ENCODE measurements around the gene JPH2. TPM values are rescaled to one million over a fixed set of nuclear protein-coding genes. Genes with fewer than 3 reads are reported as not detected.
A peak's percentile ranks its signal among the peaks of the same experiment; 100 is the strongest.
"Not testable (repeated sequence)": the region's sequence is repeated elsewhere in the genome, so short reads cannot be mapped to it uniquely, and the experiment has no call there.

JPH2 gene
- polyA plus RNA-seq (2013): not detected

DNA sequence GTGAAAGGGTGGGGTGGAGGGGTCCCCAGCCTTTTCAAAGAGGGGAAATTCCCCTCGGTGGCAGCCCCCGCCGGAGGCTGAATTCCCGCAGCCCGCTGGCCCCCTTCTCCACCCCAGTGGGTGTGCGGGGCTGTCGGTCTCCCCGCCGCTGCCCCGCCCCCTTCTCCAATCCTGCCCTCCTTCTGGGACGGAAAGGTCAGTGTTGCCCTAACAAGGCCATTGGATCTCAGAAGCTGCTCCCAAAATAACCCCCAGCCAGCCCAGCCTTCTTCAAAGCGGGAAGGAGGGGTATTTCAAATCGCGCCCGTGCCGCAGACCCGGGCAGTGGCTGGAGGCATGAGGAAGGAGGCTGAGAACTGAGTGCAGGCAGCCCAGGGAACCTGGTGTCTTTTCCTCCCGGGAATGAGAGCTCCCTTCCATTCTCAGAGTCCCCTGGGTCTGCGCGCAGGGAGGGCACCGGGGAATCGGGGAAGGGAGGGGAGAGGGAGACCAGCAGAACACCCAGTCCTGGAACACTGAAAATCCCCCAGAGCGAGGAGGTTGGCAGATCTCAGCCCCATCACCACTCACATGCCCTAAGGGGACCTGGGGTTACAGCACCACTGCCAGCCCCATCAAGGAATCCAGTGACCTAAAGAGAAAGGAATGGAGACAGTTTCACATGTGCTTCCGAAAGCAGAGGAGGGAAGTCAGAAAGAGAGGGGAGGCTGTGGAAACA is at the start of gene JPH2:
JPH2 (minus strand) TSS at position 135 of the 718 bp plus-strand sequence. CDS start 483 bp downstream, outside the sequence.
- Histone ChIP-seq H3K27ac (ENCODE audit: insufficient read depth in 1 of 2, low read depth in 1 of 2, low read length in 2 of 2, poor library complexity in 1 of 2, severe bottlenecking in 2 of 2) (no peak within 1 kb of the TSS), H3K9me3 (ENCODE audit: control extremely low read depth in 1 of 5, control insufficient read depth in 4 of 5, insufficient read depth in 2 of 5, low read depth in 1 of 5, low read length in 4 of 5) (no peaks in the 10 kb centered on the region), H3K36me3 (ENCODE audit: control insufficient read depth in 4 of 4, insufficient read depth in 4 of 4, low read length in 3 of 4) (no peaks in the 10 kb centered on the region), H3K27me3 (replicated peaks in 2 of 5; ENCODE audit: control insufficient read depth in 4 of 5, insufficient read depth in 5 of 5, low read length in 4 of 5) (peaks cover 2 to 64% (median 25%) of the 10 kb centered on the region in 5 experiments), H3K4me1 (ENCODE audit: control extremely low read depth in 1 of 4, control insufficient read depth in 4 of 4, insufficient read depth in 4 of 4, low read length in 3 of 4) (peaks cover 0 to 14% (median 9%) of the 10 kb centered on the region in 4 experiments), H3K4me3 (ENCODE audit: control insufficient read depth in 1 of 7, extremely low read depth in 1 of 7, insufficient read depth in 4 of 7, low read depth in 2 of 7, low read length in 6 of 7) (peak within 1 kb of the TSS in 3 of 7 experiments; percentile 16 to 54 (median 32))
- WGBS (ENCODE audit: insufficient coverage): 7% methylated on average over 9 of the region's 24 CpGs
- CTCF ChIA-PET: interaction anchor here (1.6 to 5.3 kb wide), 2 partner anchors 9 to 71 kb away, joined by 4 to 71 read pairs; no protein-coding TSS in a partner anchor
- no peak for DNase-seq
- POLR2A ChIA-PET: no interaction called here

DNA sequence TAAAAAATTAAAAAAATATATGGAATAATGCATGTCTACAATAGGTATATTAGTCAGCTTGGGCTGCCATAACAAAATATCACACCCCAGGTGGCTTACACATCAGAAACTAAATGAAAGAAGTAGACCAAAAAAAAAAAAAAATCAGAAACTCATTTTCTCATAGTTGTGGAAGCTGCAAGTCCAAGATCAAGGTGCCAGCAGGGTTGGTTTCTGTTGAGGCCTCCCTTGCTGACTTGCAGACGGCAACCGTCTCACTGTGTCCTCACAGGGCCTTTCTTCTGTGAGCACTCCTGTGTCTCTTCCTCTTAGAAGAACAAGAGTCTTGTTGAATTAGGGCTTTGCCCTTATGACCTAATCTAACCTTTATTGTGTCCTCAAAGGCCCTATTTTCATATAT is 48.7 kb upstream of the JPH2 start:
- Histone ChIP-seq H3K36me3 (ENCODE audit: control insufficient read depth in 4 of 4, insufficient read depth in 4 of 4, low read length in 3 of 4) (no peaks in the 10 kb centered on the region), H3K4me3 (ENCODE audit: control insufficient read depth in 1 of 7, extremely low read depth in 1 of 7, insufficient read depth in 4 of 7, low read depth in 2 of 7, low read length in 6 of 7) (no peak overlapping the region), H3K27ac (ENCODE audit: insufficient read depth in 1 of 2, low read depth in 1 of 2, low read length in 2 of 2, poor library complexity in 1 of 2, severe bottlenecking in 2 of 2) (no peak overlapping the region), H3K4me1 (ENCODE audit: control extremely low read depth in 1 of 4, control insufficient read depth in 4 of 4, insufficient read depth in 4 of 4, low read length in 3 of 4) (no peaks in the 10 kb centered on the region), H3K27me3 (replicated peaks in 2 of 5; ENCODE audit: control insufficient read depth in 4 of 5, insufficient read depth in 5 of 5, low read length in 4 of 5) (no peaks in the 10 kb centered on the region), H3K9me3 (ENCODE audit: control extremely low read depth in 1 of 5, control insufficient read depth in 4 of 5, insufficient read depth in 2 of 5, low read depth in 1 of 5, low read length in 4 of 5) (peaks cover 0 to 2% (median 0%) of the 10 kb centered on the region in 5 experiments)
- ChIA-PET CTCF (no interaction called here), POLR2A (no interaction called here)
- WGBS (ENCODE audit: insufficient coverage): 95% methylated on average over 2 of the region's 2 CpGs
- DNase-seq: no peak

DNA sequence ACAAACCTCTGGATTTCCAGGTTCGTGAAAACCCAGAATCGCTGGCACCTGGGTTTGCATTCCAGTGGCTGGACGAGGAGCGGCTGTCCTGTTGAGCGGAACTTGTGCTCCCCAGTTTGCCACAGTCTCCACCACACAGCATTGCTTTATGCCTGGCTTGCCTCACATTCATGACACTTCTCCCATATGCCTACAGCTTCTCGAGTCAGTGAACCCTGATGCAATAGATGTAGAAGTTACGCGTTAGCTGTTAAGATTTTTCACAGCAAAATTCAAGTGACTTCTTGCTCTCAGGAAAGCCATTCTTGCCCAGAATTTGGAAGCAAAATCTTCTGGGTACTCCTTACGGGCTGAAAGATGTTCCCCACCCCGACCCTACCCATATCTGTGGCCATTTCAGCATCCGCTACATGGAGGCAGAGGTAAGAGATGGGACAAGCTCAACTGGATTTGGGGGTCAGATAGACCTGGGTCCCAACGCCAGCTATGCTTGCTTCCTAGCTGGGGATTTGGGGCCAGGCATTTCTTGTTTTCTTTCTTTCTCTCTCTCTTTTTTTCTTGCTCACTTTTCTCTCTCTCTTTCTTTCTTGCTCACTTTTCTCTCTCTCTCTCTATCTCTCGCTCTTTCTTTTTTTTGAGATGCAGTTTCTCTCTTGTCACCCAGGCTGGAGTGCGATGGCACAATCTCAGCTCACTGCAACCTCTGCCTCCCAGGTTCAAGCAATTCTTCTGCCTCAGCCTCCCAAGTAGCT is 47.8 kb upstream of the JPH2 start:
- Histone ChIP-seq H3K4me1 (ENCODE audit: control extremely low read depth in 1 of 4, control insufficient read depth in 4 of 4, insufficient read depth in 4 of 4, low read length in 3 of 4) (no peaks in the 10 kb centered on the region), H3K4me3 (ENCODE audit: control insufficient read depth in 1 of 7, extremely low read depth in 1 of 7, insufficient read depth in 4 of 7, low read depth in 2 of 7, low read length in 6 of 7) (no peak overlapping the region), H3K27me3 (replicated peaks in 2 of 5; ENCODE audit: control insufficient read depth in 4 of 5, insufficient read depth in 5 of 5, low read length in 4 of 5) (no peaks in the 10 kb centered on the region), H3K36me3 (ENCODE audit: control insufficient read depth in 4 of 4, insufficient read depth in 4 of 4, low read length in 3 of 4) (no peaks in the 10 kb centered on the region), H3K9me3 (ENCODE audit: control extremely low read depth in 1 of 5, control insufficient read depth in 4 of 5, insufficient read depth in 2 of 5, low read depth in 1 of 5, low read length in 4 of 5) (peaks cover 0 to 2% (median 0%) of the 10 kb centered on the region in 5 experiments), H3K27ac (ENCODE audit: insufficient read depth in 1 of 2, low read depth in 1 of 2, low read length in 2 of 2, poor library complexity in 1 of 2, severe bottlenecking in 2 of 2) (no peak overlapping the region)
- no peak for DNase-seq
- CTCF ChIA-PET: interaction anchor here (1.4 kb wide), 1 partner anchor 12 kb away, joined by 3 read pairs; the partner anchor contains the start of gene GDAP1L1
- 91% methylated on average over 14 of the region's 14 CpGs for WGBS (ENCODE audit: insufficient coverage)
- POLR2A ChIA-PET: no interaction called here

DNA sequence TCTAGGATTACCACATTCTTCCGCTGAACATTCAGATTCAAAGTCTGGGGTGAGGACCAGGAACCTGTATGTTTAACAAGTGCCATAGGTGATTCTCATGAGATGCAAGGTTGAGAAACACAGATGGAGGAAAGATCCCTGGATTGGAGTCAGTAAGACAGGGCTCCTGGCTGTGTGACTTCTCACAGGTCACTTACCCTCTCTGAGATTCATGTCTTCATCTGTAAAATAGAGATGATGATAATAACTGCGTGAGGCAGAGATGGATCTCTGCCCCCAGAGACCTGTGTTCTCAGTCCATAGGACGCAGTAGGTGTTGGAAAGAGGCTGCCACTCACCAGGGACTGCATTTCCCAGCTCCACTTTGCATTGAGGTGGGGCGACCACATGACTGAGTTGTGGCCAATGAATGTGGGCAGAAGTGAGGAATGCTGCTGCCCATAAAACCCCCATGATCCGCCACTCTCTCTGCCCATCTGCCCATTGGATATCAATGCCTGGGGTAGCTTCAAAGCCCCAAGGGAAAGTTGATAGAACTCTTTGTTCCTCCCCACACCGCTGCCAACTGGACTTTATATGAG is 46.5 kb upstream of the JPH2 start:
- no peaks in the 10 kb centered on the region for H3K4me1 ChIP-seq (ENCODE audit: control extremely low read depth in 1 of 4, control insufficient read depth in 4 of 4, insufficient read depth in 4 of 4, low read length in 3 of 4)
- POLR2A ChIA-PET: no interaction called here
- no peaks in the 10 kb centered on the region for H3K9me3 ChIP-seq (ENCODE audit: control extremely low read depth in 1 of 5, control insufficient read depth in 4 of 5, insufficient read depth in 2 of 5, low read depth in 1 of 5, low read length in 4 of 5)
- H3K4me3 ChIP-seq (ENCODE audit: control insufficient read depth in 1 of 7, extremely low read depth in 1 of 7, insufficient read depth in 4 of 7, low read depth in 2 of 7, low read length in 6 of 7): no peak overlapping the region
- H3K27me3 ChIP-seq (replicated peaks in 2 of 5; ENCODE audit: control insufficient read depth in 4 of 5, insufficient read depth in 5 of 5, low read length in 4 of 5): no peaks in the 10 kb centered on the region
- CTCF ChIA-PET: interaction anchor here (1.3 to 1.4 kb wide), 2 partner anchors 13 to 38 kb away, joined by 3 read pairs; partner anchors contain the start of gene GDAP1L1
- WGBS (ENCODE audit: insufficient coverage): 96% methylated on average over 6 of the region's 6 CpGs
- no peak for DNase-seq
- no peak overlapping the region for H3K27ac ChIP-seq (ENCODE audit: insufficient read depth in 1 of 2, low read depth in 1 of 2, low read length in 2 of 2, poor library complexity in 1 of 2, severe bottlenecking in 2 of 2)
- H3K36me3 ChIP-seq (ENCODE audit: control insufficient read depth in 4 of 4, insufficient read depth in 4 of 4, low read length in 3 of 4): no peaks in the 10 kb centered on the region

DNA sequence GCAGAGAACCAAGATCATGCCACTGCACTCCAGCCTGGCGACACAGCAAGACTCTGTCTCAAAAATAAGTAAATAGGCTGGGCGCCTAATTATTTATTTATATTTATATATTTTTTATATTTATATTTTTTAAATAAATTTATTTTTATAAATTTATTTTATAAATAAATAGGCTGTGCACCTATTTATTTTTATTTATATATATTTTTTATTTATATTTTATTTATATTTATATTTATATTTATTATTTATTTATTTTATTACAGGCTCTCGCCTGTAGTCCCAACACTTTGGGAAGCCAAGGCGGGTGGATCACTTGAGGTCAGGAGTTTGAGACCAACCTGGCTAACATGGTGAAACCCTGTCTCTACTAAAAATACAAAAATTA is 45.5 kb upstream of the JPH2 start:
- H3K27ac ChIP-seq (ENCODE audit: insufficient read depth in 1 of 2, low read depth in 1 of 2, low read length in 2 of 2, poor library complexity in 1 of 2, severe bottlenecking in 2 of 2); CTCF ChIA-PET; H3K4me3 ChIP-seq (ENCODE audit: control insufficient read depth in 1 of 7, extremely low read depth in 1 of 7, insufficient read depth in 4 of 7, low read depth in 2 of 7, low read length in 6 of 7); H3K9me3 ChIP-seq (ENCODE audit: control extremely low read depth in 1 of 5, control insufficient read depth in 4 of 5, insufficient read depth in 2 of 5, low read depth in 1 of 5, low read length in 4 of 5); H3K4me1 ChIP-seq (ENCODE audit: control extremely low read depth in 1 of 4, control insufficient read depth in 4 of 4, insufficient read depth in 4 of 4, low read length in 3 of 4); DNase-seq; POLR2A ChIA-PET; H3K27me3 ChIP-seq (replicated peaks in 2 of 5; ENCODE audit: control insufficient read depth in 4 of 5, insufficient read depth in 5 of 5, low read length in 4 of 5); H3K36me3 ChIP-seq (ENCODE audit: control insufficient read depth in 4 of 4, insufficient read depth in 4 of 4, low read length in 3 of 4): not testable (repeated sequence)
- whole genome bisulfite sequencing (ENCODE audit: insufficient coverage): no CpG with 5 or more reads among the region's 4 CpGs

DNA sequence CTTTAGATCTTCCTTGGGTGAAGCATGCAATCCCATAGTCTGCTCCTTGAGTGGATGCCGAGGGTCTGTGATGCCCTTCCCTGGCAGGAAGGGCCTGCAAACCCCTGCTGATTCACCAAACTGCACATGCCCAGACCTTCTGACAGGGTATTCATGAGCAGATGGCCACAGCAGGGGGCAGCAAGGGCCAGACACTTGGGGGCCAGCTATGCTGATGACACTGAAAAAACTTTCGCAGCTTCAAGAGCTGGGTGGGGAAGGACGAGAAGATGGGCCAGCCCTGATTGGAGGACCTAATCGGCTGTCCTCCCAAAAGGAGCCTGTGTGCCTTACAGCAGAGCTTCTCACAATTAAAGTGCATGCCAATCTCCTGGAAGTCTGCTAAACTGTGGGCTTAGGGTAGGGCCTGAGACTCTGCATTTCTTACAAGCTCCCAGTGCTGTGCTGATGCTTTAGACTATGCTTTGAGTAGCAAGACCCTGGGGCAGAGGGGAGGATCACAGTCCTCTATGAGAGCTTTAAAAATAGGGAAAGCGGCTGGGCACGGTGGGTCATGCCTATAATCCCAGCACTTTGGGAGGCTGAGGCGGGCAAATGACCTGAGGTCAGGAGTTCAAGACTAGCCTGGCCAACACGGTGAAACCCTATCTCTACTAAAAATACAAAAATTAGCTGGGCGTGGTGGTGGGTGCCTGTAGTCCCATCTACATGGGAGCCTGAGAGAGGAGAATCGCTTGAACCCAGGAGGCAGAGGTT is 44.9 kb upstream of the JPH2 start:
- no peak overlapping the region for H3K4me3 ChIP-seq (ENCODE audit: control insufficient read depth in 1 of 7, extremely low read depth in 1 of 7, insufficient read depth in 4 of 7, low read depth in 2 of 7, low read length in 6 of 7)
- POLR2A ChIA-PET: no interaction called here
- CTCF ChIA-PET: interaction anchor here (3.5 kb wide), 1 partner anchor 15 kb away, joined by 18 read pairs; no protein-coding TSS in a partner anchor
- no peaks in the 10 kb centered on the region for H3K9me3 ChIP-seq (ENCODE audit: control extremely low read depth in 1 of 5, control insufficient read depth in 4 of 5, insufficient read depth in 2 of 5, low read depth in 1 of 5, low read length in 4 of 5)
- H3K4me1 ChIP-seq (ENCODE audit: control extremely low read depth in 1 of 4, control insufficient read depth in 4 of 4, insufficient read depth in 4 of 4, low read length in 3 of 4): no peaks in the 10 kb centered on the region
- H3K27me3 ChIP-seq (replicated peaks in 2 of 5; ENCODE audit: control insufficient read depth in 4 of 5, insufficient read depth in 5 of 5, low read length in 4 of 5): no peaks in the 10 kb centered on the region
- no peak for DNase-seq
- H3K27ac ChIP-seq (ENCODE audit: insufficient read depth in 1 of 2, low read depth in 1 of 2, low read length in 2 of 2, poor library complexity in 1 of 2, severe bottlenecking in 2 of 2): no peak overlapping the region
- no peaks in the 10 kb centered on the region for H3K36me3 ChIP-seq (ENCODE audit: control insufficient read depth in 4 of 4, insufficient read depth in 4 of 4, low read length in 3 of 4)
- 88% methylated on average over 10 of the region's 10 CpGs for WGBS (ENCODE audit: insufficient coverage)

All from common myeloid progenitor, CD34-positive (primary cell).